GM21423 (cell line): Measurements from ENCODE around the gene ZC2HC1B.
"Not testable (repeated sequence)": the region's sequence is repeated elsewhere in the genome, so short reads cannot be mapped to it uniquely, and the experiment has no call there.

Experiments used
- ATAC-seq: cut with Tn5 transposase; IDR thresholded peaks from one replicate; pipeline ENCODE4 v1.9.1; 2021; ENCODE audit warnings: mild to moderate bottlenecking, moderate library complexity; ENCODE audit not compliant: unreplicated experiment

The ZC2HC1B gene

DNA sequence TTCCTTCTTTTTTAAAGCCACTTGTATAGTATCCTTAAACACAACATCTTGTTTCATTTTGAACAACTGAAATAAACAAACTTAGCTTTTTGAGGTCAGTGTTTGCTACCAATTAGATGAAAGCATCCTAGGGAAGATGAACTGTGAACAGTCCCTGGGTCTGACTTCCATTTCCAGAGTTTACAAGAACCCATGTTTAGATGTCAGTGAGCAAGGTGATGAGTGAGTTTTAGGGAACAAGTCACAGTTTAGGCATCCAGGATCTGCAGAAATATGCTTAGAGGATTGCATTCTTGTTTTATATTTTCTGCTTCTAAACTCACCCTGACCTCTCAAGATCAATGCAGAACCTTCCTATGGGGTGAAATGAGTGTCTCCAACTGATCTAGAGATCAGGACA, 3.0 kb downstream of the ZC2HC1B start:
- no peak for ATAC-seq

GRCh38 chr6:143868808-143869207, 4.5 kb downstream of the ZC2HC1B start:
- ATAC-seq, result not testable (repeated sequence)

DNA sequence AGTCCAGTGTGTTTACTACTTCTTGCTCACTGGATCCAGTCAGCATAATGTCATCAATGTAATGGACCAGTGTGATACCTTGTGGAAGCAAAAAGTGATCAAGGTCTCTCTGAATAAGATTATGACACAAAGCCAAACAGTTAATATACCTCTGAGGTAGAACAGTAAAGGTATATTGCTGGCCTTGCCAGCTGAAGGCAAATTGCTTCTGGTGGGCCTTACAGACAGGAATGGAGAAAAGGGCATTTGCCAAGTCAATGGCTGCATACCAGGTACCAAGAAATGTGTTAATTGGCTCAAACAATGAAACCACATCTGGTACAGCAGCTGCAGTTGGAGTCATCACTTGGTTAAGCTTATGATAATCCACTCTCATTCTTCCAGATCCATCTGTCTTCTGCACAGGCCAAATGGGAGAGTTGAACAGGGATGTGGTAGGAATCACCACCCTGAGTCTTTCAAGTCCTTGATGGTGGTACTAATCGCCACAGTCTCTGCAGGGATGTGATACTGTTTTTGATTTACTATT, 7.0 kb downstream of the ZC2HC1B start:
- ATAC-seq, result not testable (repeated sequence)

DNA sequence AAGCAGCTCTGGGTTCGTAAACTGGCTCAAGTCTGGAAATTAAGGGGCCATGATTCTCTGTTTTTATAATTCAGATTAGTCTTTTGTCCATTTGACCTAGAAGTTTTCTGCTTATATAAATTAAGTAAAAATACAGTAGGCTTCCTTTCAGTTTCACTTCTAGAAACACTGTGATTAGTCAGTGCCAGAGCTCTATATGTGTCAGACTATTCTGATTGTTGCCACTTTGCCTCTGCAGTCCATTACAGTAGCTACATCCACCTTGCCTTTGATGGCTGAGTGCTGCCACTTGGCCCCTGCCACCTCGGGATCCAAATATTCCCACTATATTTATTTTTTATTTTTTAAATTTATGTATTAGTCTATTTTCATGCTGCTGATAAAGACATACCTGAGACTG, 7.9 kb downstream of the ZC2HC1B start:
- peak; percentile 98 for ATAC-seq

DNA sequence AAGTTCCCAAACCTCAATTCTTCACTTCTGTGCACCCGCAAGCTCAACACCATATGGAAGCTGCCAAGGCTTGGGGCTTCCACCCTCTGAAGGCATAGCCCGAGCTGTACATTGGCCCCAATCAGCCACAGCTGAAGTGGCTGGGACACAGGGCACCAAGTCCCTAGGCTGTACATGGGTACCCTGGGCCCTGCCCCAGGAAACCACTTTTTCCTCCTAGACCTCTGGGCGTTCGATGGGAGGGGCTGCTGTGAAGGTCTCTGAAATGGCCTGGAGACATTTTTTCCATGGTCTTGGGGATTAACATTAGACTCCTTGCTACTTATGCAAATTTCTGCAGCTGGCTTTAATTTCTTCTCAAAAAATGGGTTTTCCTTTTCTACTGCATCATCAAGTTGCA, 9.3 kb downstream of the ZC2HC1B start:
- ATAC-seq, result not testable (repeated sequence)

DNA sequence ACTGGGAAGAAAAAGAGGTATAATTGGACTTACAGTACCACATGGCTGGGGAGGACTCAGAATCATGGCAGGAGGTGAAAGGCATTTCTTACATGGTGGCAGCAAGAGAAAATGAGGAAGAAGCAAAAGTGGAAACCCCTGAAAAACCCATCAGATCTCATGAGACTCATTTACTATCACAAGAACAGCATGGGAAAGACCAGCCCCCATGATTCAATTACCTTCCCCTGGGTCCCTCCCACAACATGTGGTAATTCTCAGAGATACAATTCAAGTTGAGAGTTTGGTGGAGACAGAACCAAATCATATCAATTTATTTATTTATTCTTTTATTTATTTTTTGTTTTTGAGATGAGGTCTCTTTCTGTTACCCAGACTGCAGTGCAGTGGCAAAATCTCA, 10.2 kb downstream of the ZC2HC1B start:
- not testable (repeated sequence) for ATAC-seq

DNA sequence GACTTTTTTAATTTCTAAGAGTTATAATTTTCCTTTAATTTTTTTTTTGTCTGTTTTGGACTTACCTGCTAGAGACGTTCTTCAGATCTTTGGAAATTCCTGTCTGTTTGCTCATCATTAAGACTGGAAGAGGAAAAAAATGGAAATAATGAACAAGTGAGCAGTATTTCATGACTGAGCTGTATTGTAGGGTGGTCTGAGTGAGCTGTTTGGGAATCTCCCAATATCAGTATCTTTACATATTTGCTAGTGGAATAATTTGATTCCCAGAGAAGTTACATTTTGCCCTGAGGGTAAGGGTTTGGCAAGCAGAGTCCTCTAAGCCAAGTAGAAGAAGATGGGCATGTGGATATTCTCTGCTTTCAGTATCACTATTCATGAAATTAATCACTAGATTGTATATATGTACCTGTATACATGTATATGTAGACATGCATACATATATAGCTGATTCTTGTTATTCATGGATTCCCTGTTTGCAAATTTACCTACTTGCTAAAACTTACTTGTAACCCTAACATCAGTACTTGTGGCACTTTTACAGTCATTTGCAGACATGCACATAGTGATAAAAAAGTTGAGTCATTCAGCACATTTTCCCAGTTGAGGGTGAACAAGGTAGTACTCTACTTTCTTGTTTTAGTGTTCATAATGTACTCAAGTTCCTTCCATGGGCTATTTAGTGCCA, 13.5 kb downstream of the ZC2HC1B start:
- no peak for ATAC-seq

- no peak for ATAC-seq
Observed at GRCh38 chr6:143878272-143878760, 14.0 kb downstream of the ZC2HC1B start.

DNA sequence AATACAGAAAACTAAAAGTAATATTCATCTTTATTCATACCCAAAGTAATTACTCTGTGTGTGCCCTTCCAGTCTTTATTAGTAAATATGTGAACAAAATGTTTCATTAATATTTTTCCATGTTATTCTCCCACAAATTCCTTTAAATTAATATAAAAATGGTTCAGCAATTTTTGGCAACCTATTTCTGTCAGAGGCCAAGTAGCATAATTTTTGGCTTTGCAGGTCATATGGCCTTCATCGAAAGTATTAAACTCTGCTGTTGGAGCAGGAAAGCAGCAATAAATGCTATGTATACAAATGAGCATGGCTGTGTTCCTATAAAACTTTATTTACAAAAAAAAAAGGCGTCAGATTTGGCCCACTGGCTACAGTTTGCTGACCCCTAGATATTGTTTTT, 16.1 kb downstream of the ZC2HC1B start:
- ATAC-seq, result no peak

- ATAC-seq, result no peak
Observed at GRCh38 chr6:143882401-143882930, 18.2 kb downstream of the ZC2HC1B start.

- no peak for ATAC-seq
Observed at GRCh38 chr6:143884216-143884900, 20.1 kb downstream of the ZC2HC1B start.

DNA sequence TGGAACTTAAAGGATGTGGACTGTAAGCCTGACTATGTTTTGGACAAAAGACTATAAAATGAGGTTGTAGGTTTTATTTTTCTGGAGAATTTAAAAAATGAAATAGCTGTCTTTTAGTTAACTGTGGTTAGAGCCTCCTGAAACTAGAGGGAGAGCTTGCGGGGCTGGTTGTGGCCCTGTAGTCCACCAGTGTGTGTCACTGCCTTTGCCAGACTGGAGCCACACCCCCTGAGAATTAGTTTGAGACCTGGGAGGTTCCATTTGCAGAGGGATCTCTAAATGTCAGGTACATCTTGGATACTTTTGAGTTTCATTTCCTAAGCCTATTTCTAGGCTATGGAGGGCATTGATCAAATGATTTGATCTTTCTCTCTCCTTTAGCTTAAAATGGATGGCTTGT, 20.8 kb downstream of the ZC2HC1B start:
- no peak for ATAC-seq

GRCh38 chr6:143894655-143895054, 30.4 kb downstream of the ZC2HC1B start:
- no peak for ATAC-seq

- ATAC-seq, result no peak
Observed at GRCh38 chr6:143896126-143896860, 32.0 kb downstream of the ZC2HC1B start.

GRCh38 chr6:143900358-143900757, 36.1 kb downstream of the ZC2HC1B start:
- ATAC-seq, result no peak

GRCh38 chr6:143901885-143902750, 37.8 kb downstream of the ZC2HC1B start:
- peak; percentile 93 for ATAC-seq

DNA sequence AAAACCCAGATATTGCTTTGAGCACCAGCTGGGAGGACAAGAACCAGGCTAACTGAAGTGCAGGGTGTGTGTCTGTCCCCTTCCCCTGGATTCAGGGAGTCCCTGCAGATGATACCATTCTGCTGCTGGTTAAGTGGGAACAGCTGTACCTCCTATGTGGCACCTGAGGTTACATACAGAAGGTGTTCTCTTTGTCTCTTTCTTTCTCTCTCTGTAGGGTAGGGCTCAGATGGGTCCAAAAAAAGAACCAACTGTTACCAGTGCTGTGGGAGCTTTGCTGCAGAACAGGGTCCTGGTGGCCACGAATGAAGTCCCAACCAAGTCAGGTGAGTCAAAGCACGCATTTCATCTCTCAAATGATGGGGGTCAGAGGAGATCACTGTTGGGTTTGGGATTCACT, 38.6 kb downstream of the ZC2HC1B start:
- ATAC-seq, result no peak

- ATAC-seq, result no peak
Observed at GRCh38 chr6:143911028-143911427, 46.8 kb downstream of the ZC2HC1B start.

- ATAC-seq, result no peak
Observed at GRCh38 chr6:143912671-143913070, 48.4 kb downstream of the ZC2HC1B start.

- not testable (repeated sequence) for ATAC-seq
Observed at GRCh38 chr6:143917026-143917425, 52.8 kb downstream of the ZC2HC1B start.
